ENCODE results near the gene DCUN1D1.

- TF ChIP-seq CTCF (IDR thresholded peaks at IDR 0.05) (no peak), POLR2A (IDR thresholded peaks at IDR 0.05) (no peak)
Observed at GRCh38 chr3:182954553-182955235, 25.6 kb downstream of the DCUN1D1 start.
